DND-41 (cell line): Measurements from ENCODE around the gene INPP5K.

Experiments
- ATAC-seq: fragments of 200-7000 bp; cut with Tn5 transposase; 3 replicates; pipeline ENCODE4 v1.9.1; 2021; ENCODE audit warnings: low read depth; ENCODE audit not compliant: insufficient read depth
- DNase-seq: peaks from one replicate; pipeline ENCODE4 v3.0.0-alpha.2; 2020
- H2AFZ ChIP-seq: 2 replicates; pipeline ENCODE4 v1.6.0; 2012; ENCODE audit warnings: low read depth, low read length
- H3K27ac ChIP-seq: 2 replicates; pipeline ENCODE4 v1.5.1; 2012; ENCODE audit warnings: low read length, inconsistent platforms
- H3K27me3 ChIP-seq: fragments of 200-600 bp; sonication (generic); 2 replicates; pipeline ENCODE4 v1.6.0; 2012; ENCODE audit warnings: low read length, mild to moderate bottlenecking, inconsistent platforms; ENCODE audit not compliant: insufficient read depth, poor library complexity
- H3K36me3 ChIP-seq: 2 replicates; pipeline ENCODE4 v1.5.1; 2012; ENCODE audit warnings: low read length, inconsistent platforms; ENCODE audit not compliant: insufficient read depth
- H3K4me1 ChIP-seq: 2 replicates; pipeline ENCODE4 v1.5.1; 2012; ENCODE audit warnings: mild to moderate bottlenecking, low read length; ENCODE audit not compliant: insufficient read depth
- H3K4me2 ChIP-seq: 2 replicates; pipeline ENCODE4 v1.6.0; 2012; ENCODE audit warnings: mild to moderate bottlenecking, moderate library complexity, low read length, inconsistent platforms; ENCODE audit not compliant: insufficient read depth
- H3K4me3 ChIP-seq, 2 experiments: fragments of 200-600 bp in 1 of 2; shearing (Covaris generic) in 1 of 2; 2 replicates each; pipeline ENCODE4 v1.5.1; 2012 to 2016; ENCODE audit warnings: inconsistent platforms in 2 of 2, low read length in 2 of 2, mild to moderate bottlenecking in 2 of 2, low read depth in 1 of 2, moderate library complexity in 1 of 2
- H3K79me2 ChIP-seq: 2 replicates; pipeline ENCODE4 v1.6.0; 2012; ENCODE audit warnings: low read length, inconsistent platforms; ENCODE audit not compliant: insufficient read depth
- H3K9ac ChIP-seq: 2 replicates; pipeline ENCODE4 v1.6.0; 2012; ENCODE audit warnings: low read depth, mild to moderate bottlenecking, inconsistent platforms, low read length, moderate library complexity
- H3K9me3 ChIP-seq: 2 replicates; pipeline ENCODE4 v1.5.1; 2012; ENCODE audit warnings: low read length, moderate library complexity, mild to moderate bottlenecking, inconsistent platforms; ENCODE audit not compliant: insufficient read depth, severe bottlenecking
- H4K20me1 ChIP-seq: 2 replicates; pipeline ENCODE4 v1.6.0; 2012; ENCODE audit warnings: low read length; ENCODE audit not compliant: insufficient read depth
- EZH2 ChIP-seq: IDR thresholded peaks from 3 replicates; pipeline ENCODE4 v1.6.1; 2012; ENCODE audit warnings: borderline replicate concordance, low read depth, mild to moderate bottlenecking, moderate library complexity, low read length, inconsistent platforms; ENCODE audit not compliant: severe bottlenecking
- TF ChIP-seq, protein P1 (sequence below): IDR thresholded peaks from 2 replicates; pipeline ENCODE4 v1.5.1; 2012; ENCODE audit warnings: borderline replicate concordance, low read length, moderate library complexity, mild to moderate bottlenecking; ENCODE audit not compliant: poor library complexity, severe bottlenecking; ENCODE audit errors: extremely low read depth

Gene INPP5K

GRCh38 chr17:1490643-1491442 lies 25.6 kb downstream of the INPP5K start:
- peak overlapping the region; percentile 68 for H3K9ac ChIP-seq
- no peak for TF ChIP-seq EZH2
- TF ChIP-seq, protein P1, sequence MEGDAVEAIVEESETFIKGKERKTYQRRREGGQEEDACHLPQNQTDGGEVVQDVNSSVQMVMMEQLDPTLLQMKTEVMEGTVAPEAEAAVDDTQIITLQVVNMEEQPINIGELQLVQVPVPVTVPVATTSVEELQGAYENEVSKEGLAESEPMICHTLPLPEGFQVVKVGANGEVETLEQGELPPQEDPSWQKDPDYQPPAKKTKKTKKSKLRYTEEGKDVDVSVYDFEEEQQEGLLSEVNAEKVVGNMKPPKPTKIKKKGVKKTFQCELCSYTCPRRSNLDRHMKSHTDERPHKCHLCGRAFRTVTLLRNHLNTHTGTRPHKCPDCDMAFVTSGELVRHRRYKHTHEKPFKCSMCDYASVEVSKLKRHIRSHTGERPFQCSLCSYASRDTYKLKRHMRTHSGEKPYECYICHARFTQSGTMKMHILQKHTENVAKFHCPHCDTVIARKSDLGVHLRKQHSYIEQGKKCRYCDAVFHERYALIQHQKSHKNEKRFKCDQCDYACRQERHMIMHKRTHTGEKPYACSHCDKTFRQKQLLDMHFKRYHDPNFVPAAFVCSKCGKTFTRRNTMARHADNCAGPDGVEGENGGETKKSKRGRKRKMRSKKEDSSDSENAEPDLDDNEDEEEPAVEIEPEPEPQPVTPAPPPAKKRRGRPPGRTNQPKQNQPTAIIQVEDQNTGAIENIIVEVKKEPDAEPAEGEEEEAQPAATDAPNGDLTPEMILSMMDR = no peak
- H3K79me2 ChIP-seq = no peaks in the 10 kb centered on the region
- H3K36me3 ChIP-seq = peaks cover 11% of the 10 kb centered on the region
- H4K20me1 ChIP-seq = peaks cover 21% of the 10 kb centered on the region
- H3K27ac ChIP-seq = peak overlapping the region; percentile 3; the same call in 1 of the 2 replicates
- peak; percentile 81 for ATAC-seq
- peaks cover 12% of the 10 kb centered on the region for H3K27me3 ChIP-seq
- H2AFZ ChIP-seq = peak overlapping the region; percentile 67
- H3K4me2 ChIP-seq = peak overlapping the region; percentile 94
- peaks cover 46% of the 10 kb centered on the region for H3K4me1 ChIP-seq
- no peaks in the 10 kb centered on the region for H3K9me3 ChIP-seq
- peak overlapping the region; percentile 66 to 71 for H3K4me3 ChIP-seq
- DNase-seq = peak; percentile 70

DNA sequence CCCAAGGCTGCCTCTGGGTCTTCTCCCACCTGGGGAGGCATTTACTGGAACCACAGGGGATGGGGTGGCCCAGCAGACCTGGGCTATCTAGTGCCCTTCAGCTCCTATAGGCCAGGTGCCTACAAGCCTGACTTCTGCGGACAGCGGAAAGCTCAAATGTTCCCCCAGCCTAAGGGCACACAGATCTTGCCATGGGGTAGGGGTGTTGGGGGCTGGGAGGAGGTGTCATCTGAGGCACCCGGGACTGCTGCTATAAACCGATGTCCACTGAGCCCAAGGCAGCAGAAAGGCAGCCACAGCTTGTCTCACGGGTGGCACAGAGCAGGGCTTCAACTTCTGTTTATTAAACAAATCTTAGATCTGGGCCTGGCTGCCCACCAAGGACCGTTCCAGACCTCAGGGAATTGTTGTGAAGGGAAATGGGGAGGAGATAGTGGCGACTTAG lies 27.6 kb downstream of the INPP5K start:
- no peaks in the 10 kb centered on the region for H3K36me3 ChIP-seq
- 0 out of 2 replicates have a peak overlapping the region, but pooled peaks have one; percentile 34 for H3K27ac ChIP-seq
- TF ChIP-seq, protein P1 = no peak
- TF ChIP-seq EZH2 = no peak
- H2AFZ ChIP-seq = no peak overlapping the region
- no peaks in the 10 kb centered on the region for H3K79me2 ChIP-seq
- H3K4me3 ChIP-seq = peak overlapping the region in 1 of 2 experiments; percentile 54; a peak in 2 of 4 replicates
- H3K9me3 ChIP-seq = no peaks in the 10 kb centered on the region
- no peak for DNase-seq
- peak overlapping the region; percentile 85 for H3K4me2 ChIP-seq
- peaks cover 51% of the 10 kb centered on the region for H3K4me1 ChIP-seq
- ATAC-seq = no peak
- H4K20me1 ChIP-seq = peaks cover 21% of the 10 kb centered on the region
- peak overlapping the region; percentile 40; the same call in 1 of the 2 replicates for H3K9ac ChIP-seq
- H3K27me3 ChIP-seq = peaks cover 12% of the 10 kb centered on the region

- H4K20me1 ChIP-seq = peaks cover 18% of the 10 kb centered on the region
- no peaks in the 10 kb centered on the region for H3K9me3 ChIP-seq
- H3K27me3 ChIP-seq = peaks cover 12% of the 10 kb centered on the region
- peak overlapping the region; percentile 40; the same call in 1 of the 2 replicates for H3K9ac ChIP-seq
- no peaks in the 10 kb centered on the region for H3K36me3 ChIP-seq
- H3K27ac ChIP-seq = peak overlapping the region; percentile 34; the same call in 1 of the 2 replicates
- DNase-seq = peak; percentile 58
- peak overlapping the region; percentile 1 to 54; a peak in 3 of 4 replicates for H3K4me3 ChIP-seq
- ATAC-seq = peak; percentile 33
- H3K4me1 ChIP-seq = peaks cover 51% of the 10 kb centered on the region
- H2AFZ ChIP-seq = peak overlapping the region; percentile 9
- no peaks in the 10 kb centered on the region for H3K79me2 ChIP-seq
- H3K4me2 ChIP-seq = peak overlapping the region; percentile 85
- TF ChIP-seq, protein P1 = peak; percentile 4
- peak; percentile 31 for TF ChIP-seq EZH2
These were observed 28.2 kb downstream of the INPP5K start for GRCh38 chr17:1487939-1488825.
